ENCODE measurements around the gene DOCK2.

DNA sequence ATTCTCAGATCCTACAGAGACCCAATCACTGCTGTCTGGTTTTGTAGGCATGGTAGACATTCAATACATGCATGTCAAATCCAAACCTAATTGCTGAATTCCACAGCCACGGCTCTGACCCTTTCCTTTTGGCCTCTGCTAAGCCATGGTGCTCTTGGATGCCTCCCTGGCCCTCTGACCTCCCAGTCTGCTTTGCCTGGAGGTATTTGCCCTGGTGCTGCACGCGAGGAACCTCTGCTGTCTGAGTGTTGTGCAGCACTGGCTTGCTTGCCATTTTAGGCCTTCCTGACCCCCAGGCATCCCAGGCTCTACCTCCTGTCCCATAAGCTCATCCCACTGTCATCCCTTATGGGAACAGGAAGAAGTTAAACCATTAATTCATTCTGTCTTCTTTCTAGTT is 60.9 kb downstream of the DOCK2 start:
- TF ChIP-seq, protein P1, sequence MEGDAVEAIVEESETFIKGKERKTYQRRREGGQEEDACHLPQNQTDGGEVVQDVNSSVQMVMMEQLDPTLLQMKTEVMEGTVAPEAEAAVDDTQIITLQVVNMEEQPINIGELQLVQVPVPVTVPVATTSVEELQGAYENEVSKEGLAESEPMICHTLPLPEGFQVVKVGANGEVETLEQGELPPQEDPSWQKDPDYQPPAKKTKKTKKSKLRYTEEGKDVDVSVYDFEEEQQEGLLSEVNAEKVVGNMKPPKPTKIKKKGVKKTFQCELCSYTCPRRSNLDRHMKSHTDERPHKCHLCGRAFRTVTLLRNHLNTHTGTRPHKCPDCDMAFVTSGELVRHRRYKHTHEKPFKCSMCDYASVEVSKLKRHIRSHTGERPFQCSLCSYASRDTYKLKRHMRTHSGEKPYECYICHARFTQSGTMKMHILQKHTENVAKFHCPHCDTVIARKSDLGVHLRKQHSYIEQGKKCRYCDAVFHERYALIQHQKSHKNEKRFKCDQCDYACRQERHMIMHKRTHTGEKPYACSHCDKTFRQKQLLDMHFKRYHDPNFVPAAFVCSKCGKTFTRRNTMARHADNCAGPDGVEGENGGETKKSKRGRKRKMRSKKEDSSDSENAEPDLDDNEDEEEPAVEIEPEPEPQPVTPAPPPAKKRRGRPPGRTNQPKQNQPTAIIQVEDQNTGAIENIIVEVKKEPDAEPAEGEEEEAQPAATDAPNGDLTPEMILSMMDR (conservative IDR thresholded peaks at IDR 0.05; ENCODE audit: low read depth, low read length), result no peak
- no peak for TF ChIP-seq EZH2 (IDR thresholded peaks at IDR 0.05; ENCODE audit: borderline replicate concordance, low read depth, low read length, poor library complexity, severe bottlenecking)

Measured in A673 (cell line).